Neural cell (in vitro differentiated cells): ENCODE data around the gene ACP4. TPM values are rescaled to one million over a fixed set of nuclear protein-coding genes. Genes with fewer than 3 reads are reported as not detected.

Experiments
- H2AFZ ChIP-seq: fragments of 200-600, 300-800 bp; sonication (generic), shearing (Covaris generic); 2 replicates; pipeline ENCODE4 v1.6.0; 2014; ENCODE audit warnings: low read depth, mild to moderate bottlenecking, antibody characterized with exemption, low read length, moderate library complexity
- H3F3A ChIP-seq: fragments of 200-600 bp; shearing (Covaris generic); 2 replicates; pipeline ENCODE4 v1.6.1; 2016; ENCODE audit warnings: mild to moderate bottlenecking, moderate library complexity, mixed read lengths, antibody characterized with exemption, low read length; ENCODE audit not compliant: insufficient read depth, poor library complexity, severe bottlenecking
- H3K27ac ChIP-seq: fragments of 200-600, 300-800 bp; sonication (generic), shearing (Covaris generic); 2 replicates; pipeline ENCODE4 v1.5.1; 2014; ENCODE audit warnings: mild to moderate bottlenecking, low read length, moderate library complexity
- H3K27me3 ChIP-seq: fragments of 300-800, 200-600 bp; sonication (generic), shearing (Covaris generic); 2 replicates; pipeline ENCODE4 v1.6.0; 2014; ENCODE audit warnings: mild to moderate bottlenecking, low read depth, low read length, moderate library complexity; ENCODE audit not compliant: insufficient read depth
- H3K36me3 ChIP-seq: fragments of 300-800, 200-600 bp; sonication (generic), shearing (Covaris generic); 2 replicates; pipeline ENCODE4 v1.5.1; 2014; ENCODE audit warnings: mild to moderate bottlenecking, antibody characterized with exemption, low read length, moderate library complexity; ENCODE audit not compliant: insufficient read depth
- H3K4me2 ChIP-seq: fragments of 300-800, 200-600 bp; sonication (generic), shearing (Covaris generic); 2 replicates; pipeline ENCODE4 v1.6.0; 2014; ENCODE audit warnings: mild to moderate bottlenecking, low read length
- H3K4me3 ChIP-seq: fragments of 300-800, 200-600 bp; sonication (generic), shearing (Covaris generic); 2 replicates; pipeline ENCODE4 v1.5.1; 2014; ENCODE audit warnings: mild to moderate bottlenecking, low read length, moderate library complexity
- H3K79me2 ChIP-seq: fragments of 200-600 bp; shearing (Covaris generic); replicated peaks from 2 replicates; pipeline ENCODE4 v1.6.0; 2014; ENCODE audit warnings: mild to moderate bottlenecking, low read length, moderate library complexity; ENCODE audit not compliant: insufficient read depth
- H3K9ac ChIP-seq: fragments of 300-800, 200-600 bp; sonication (generic), shearing (Covaris generic); 2 replicates; pipeline ENCODE4 v1.6.1; 2016; ENCODE audit warnings: mild to moderate bottlenecking, low read length, mixed read lengths
- H3K9me2 ChIP-seq: fragments of 200-600 bp; shearing (Covaris generic); 2 replicates; pipeline ENCODE4 v1.6.1; 2016; ENCODE audit warnings: mild to moderate bottlenecking, low read length, mixed read lengths; ENCODE audit not compliant: insufficient read depth
- H3K9me3 ChIP-seq: fragments of 200-600, 300-800 bp; sonication (generic), shearing (Covaris generic); 2 replicates; pipeline ENCODE4 v1.6.1; 2016; ENCODE audit warnings: mild to moderate bottlenecking, mixed run types, low read length, moderate library complexity, mixed read lengths
- H4K20me1 ChIP-seq: fragments of 200-600 bp; shearing (Covaris generic); 2 replicates; pipeline ENCODE4 v1.6.1; 2016; ENCODE audit warnings: mild to moderate bottlenecking, mixed run types; ENCODE audit not compliant: insufficient read depth
- EP300 ChIP-seq: fragments of 450-650 bp; conservative IDR thresholded peaks from 2 replicates; pipeline ENCODE4 v1.6.1; 2014; ENCODE audit warnings: antibody characterized with exemption, mild to moderate bottlenecking, moderate library complexity; ENCODE audit not compliant: poor library complexity, severe bottlenecking
- EZH2 ChIP-seq: fragments of 200-600, 300-800 bp; shearing (Covaris generic), sonication (generic); IDR thresholded peaks from 2 replicates; pipeline ENCODE4 v1.6.1; 2014; ENCODE audit warnings: antibody characterized with exemption, low read length, borderline replicate concordance, mild to moderate bottlenecking; ENCODE audit not compliant: insufficient read depth, poor library complexity, severe bottlenecking
- MXI1 ChIP-seq: fragments of 450-650 bp; conservative IDR thresholded peaks from 2 replicates; pipeline ENCODE4 v1.6.1; 2014; ENCODE audit warnings: antibody characterized with exemption, mild to moderate bottlenecking; ENCODE audit not compliant: poor library complexity, severe bottlenecking
- POLR2AphosphoS5 ChIP-seq: IDR thresholded peaks from 2 replicates; pipeline ENCODE4 v1.6.1; 2012
- RAD21 ChIP-seq: fragments of 450-650 bp; conservative IDR thresholded peaks from 2 replicates; pipeline ENCODE4 v1.6.1; 2014; ENCODE audit warnings: antibody characterized with exemption, mild to moderate bottlenecking, moderate library complexity
- SMC3 ChIP-seq: fragments of 450-650 bp; conservative IDR thresholded peaks from 2 replicates; pipeline ENCODE4 v1.6.1; 2014; ENCODE audit warnings: antibody characterized with exemption, mild to moderate bottlenecking, moderate library complexity; ENCODE audit not compliant: poor library complexity
- TAF1 ChIP-seq: IDR thresholded peaks from 2 replicates; pipeline ENCODE4 v1.6.1; 2012; ENCODE audit warnings: low read depth
- polyA plus RNA-seq: library from polyadenylated mRNA; depleted of rRNA; stranded (reverse); fragments of >200 nt; gene quantifications from 2 replicates; pipeline ENCODE4 v1.2.3, GENCODE V29; 2014
- TF ChIP-seq, protein P1 (sequence below): IDR thresholded peaks from 2 replicates; pipeline ENCODE4 v1.6.1; 2012; ENCODE audit warnings: borderline replicate concordance
- TF ChIP-seq, protein P2 (sequence below): fragments of 450-650 bp; IDR thresholded peaks from 2 replicates; pipeline ENCODE4 v1.5.1; 2014; ENCODE audit warnings: antibody characterized with exemption, mild to moderate bottlenecking, moderate library complexity; ENCODE audit not compliant: poor library complexity, severe bottlenecking

Gene ACP4
- polyA plus RNA-seq, 1 donor from 2014 or later = not detected

GRCh38 chr19:50843205-50843604 lies 53.0 kb downstream of the ACP4 start:
- no peaks in the 10 kb centered on the region for H4K20me1 ChIP-seq
- no peaks in the 10 kb centered on the region for H3K79me2 ChIP-seq
- H3K27ac ChIP-seq = no peak overlapping the region
- no peak overlapping the region for H3K4me3 ChIP-seq
- no peaks in the 10 kb centered on the region for H3F3A ChIP-seq
- no peak overlapping the region for H3K4me2 ChIP-seq
- no peaks in the 10 kb centered on the region for H3K27me3 ChIP-seq
- H3K9me2 ChIP-seq = no peaks in the 10 kb centered on the region
- H3K9ac ChIP-seq = no peak overlapping the region
- H3K36me3 ChIP-seq = no peaks in the 10 kb centered on the region
- TF ChIP-seq TAF1 (no peak), RAD21 (no peak), EZH2 (no peak), POLR2AphosphoS5 (no peak), MXI1 (no peak), EP300 (no peak), SMC3 (no peak)
- TF ChIP-seq, protein P1, sequence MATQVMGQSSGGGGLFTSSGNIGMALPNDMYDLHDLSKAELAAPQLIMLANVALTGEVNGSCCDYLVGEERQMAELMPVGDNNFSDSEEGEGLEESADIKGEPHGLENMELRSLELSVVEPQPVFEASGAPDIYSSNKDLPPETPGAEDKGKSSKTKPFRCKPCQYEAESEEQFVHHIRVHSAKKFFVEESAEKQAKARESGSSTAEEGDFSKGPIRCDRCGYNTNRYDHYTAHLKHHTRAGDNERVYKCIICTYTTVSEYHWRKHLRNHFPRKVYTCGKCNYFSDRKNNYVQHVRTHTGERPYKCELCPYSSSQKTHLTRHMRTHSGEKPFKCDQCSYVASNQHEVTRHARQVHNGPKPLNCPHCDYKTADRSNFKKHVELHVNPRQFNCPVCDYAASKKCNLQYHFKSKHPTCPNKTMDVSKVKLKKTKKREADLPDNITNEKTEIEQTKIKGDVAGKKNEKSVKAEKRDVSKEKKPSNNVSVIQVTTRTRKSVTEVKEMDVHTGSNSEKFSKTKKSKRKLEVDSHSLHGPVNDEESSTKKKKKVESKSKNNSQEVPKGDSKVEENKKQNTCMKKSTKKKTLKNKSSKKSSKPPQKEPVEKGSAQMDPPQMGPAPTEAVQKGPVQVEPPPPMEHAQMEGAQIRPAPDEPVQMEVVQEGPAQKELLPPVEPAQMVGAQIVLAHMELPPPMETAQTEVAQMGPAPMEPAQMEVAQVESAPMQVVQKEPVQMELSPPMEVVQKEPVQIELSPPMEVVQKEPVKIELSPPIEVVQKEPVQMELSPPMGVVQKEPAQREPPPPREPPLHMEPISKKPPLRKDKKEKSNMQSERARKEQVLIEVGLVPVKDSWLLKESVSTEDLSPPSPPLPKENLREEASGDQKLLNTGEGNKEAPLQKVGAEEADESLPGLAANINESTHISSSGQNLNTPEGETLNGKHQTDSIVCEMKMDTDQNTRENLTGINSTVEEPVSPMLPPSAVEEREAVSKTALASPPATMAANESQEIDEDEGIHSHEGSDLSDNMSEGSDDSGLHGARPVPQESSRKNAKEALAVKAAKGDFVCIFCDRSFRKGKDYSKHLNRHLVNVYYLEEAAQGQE = no peak
- TF ChIP-seq, protein P2, sequence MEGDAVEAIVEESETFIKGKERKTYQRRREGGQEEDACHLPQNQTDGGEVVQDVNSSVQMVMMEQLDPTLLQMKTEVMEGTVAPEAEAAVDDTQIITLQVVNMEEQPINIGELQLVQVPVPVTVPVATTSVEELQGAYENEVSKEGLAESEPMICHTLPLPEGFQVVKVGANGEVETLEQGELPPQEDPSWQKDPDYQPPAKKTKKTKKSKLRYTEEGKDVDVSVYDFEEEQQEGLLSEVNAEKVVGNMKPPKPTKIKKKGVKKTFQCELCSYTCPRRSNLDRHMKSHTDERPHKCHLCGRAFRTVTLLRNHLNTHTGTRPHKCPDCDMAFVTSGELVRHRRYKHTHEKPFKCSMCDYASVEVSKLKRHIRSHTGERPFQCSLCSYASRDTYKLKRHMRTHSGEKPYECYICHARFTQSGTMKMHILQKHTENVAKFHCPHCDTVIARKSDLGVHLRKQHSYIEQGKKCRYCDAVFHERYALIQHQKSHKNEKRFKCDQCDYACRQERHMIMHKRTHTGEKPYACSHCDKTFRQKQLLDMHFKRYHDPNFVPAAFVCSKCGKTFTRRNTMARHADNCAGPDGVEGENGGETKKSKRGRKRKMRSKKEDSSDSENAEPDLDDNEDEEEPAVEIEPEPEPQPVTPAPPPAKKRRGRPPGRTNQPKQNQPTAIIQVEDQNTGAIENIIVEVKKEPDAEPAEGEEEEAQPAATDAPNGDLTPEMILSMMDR = no peak
- no peak overlapping the region for H2AFZ ChIP-seq
- no peaks in the 10 kb centered on the region for H3K9me3 ChIP-seq

- H3K4me3 ChIP-seq = no peak overlapping the region
- TF ChIP-seq, protein P2 = no peak
- no peak for TF ChIP-seq POLR2AphosphoS5
- no peak for TF ChIP-seq RAD21
- TF ChIP-seq EZH2 = no peak
- TF ChIP-seq, protein P1 = no peak
- no peak for TF ChIP-seq SMC3
- no peak for TF ChIP-seq MXI1
- no peak for TF ChIP-seq TAF1
- no peak for TF ChIP-seq EP300
- no peaks in the 10 kb centered on the region for H3F3A ChIP-seq
- no peaks in the 10 kb centered on the region for H3K9me2 ChIP-seq
- no peaks in the 10 kb centered on the region for H3K27me3 ChIP-seq
- H3K9me3 ChIP-seq = no peaks in the 10 kb centered on the region
- H3K36me3 ChIP-seq = no peaks in the 10 kb centered on the region
- no peaks in the 10 kb centered on the region for H3K79me2 ChIP-seq
- H4K20me1 ChIP-seq = no peaks in the 10 kb centered on the region
- H3K9ac ChIP-seq = no peak overlapping the region
- no peak overlapping the region for H2AFZ ChIP-seq
- no peak overlapping the region for H3K27ac ChIP-seq
- no peak overlapping the region for H3K4me2 ChIP-seq
Observed at GRCh38 chr19:50843701-50844221, 53.5 kb downstream of the ACP4 start.
